ENCODE results near the gene HMSD. TPM values are rescaled to one million over a fixed set of nuclear protein-coding genes. Genes with fewer than 3 reads are reported as not detected.

Gene HMSD
- polyA plus RNA-seq, 3 donors, result not detected

- DNase-seq, result no peak
- Histone ChIP-seq H3K4me3 (replicated peaks in 1 of 3; ENCODE audit: low read depth in 2 of 3, low read length in 3 of 3) (no peak overlapping the region), H3K9ac (ENCODE audit: insufficient read depth, low read length, poor library complexity, severe bottlenecking) (no peak overlapping the region), H3K79me2 (ENCODE audit: insufficient read depth, low read length) (peaks cover 87% of the 10 kb centered on the region), H3K27me3 (ENCODE audit: control insufficient read depth in 2 of 2, insufficient read depth in 2 of 2, low read length in 2 of 2) (no peaks in the 10 kb centered on the region), H3K27ac (ENCODE audit: low read depth in 1 of 2, low read length in 2 of 2) (peak overlapping the region in 1 of 2 donors; percentile 71), H3K9me3 (replicated peaks in 1 of 2; ENCODE audit: control insufficient read depth in 1 of 2, insufficient read depth in 1 of 2, low read length in 2 of 2) (no peaks in the 10 kb centered on the region), H3K4me1 (ENCODE audit: control insufficient read depth in 1 of 2, insufficient read depth in 2 of 2, low read length in 2 of 2) (peaks cover 70 to 77% of the 10 kb centered on the region in 2 donors), H4K20me1 (ENCODE audit: insufficient read depth, low read length) (peaks cover 53% of the 10 kb centered on the region), H3K4me2 (replicated peaks; ENCODE audit: extremely low read depth, low read length, poor library complexity, severe bottlenecking) (no peak overlapping the region), H2AFZ (ENCODE audit: insufficient read depth, low read depth, low read length, poor library complexity, severe bottlenecking) (no peak overlapping the region), H3K36me3 (replicated peaks in 1 of 2; ENCODE audit: control insufficient read depth in 1 of 2, insufficient read depth in 2 of 2, low read length in 2 of 2) (peaks cover 44 to 64% of the 10 kb centered on the region in 2 donors)
- peak overlapping the region; percentile 54 to 91 (median 81) for H3K27ac Mint-ChIP-seq
- intact Hi-C loops (cut with micrococcal nuclease), result no loop called here
- WGBS (ENCODE audit: insufficient coverage), result 94% methylated on average over 2 of the region's 7 CpGs
- peaks cover 72% of the 10 kb centered on the region for H3K4me1 Mint-ChIP-seq
- no peaks in the 10 kb centered on the region for H3K9me3 Mint-ChIP-seq
- no peak for TF ChIP-seq CTCF (IDR thresholded peaks at IDR 0.05)
- H3K4me3 Mint-ChIP-seq, result no peak overlapping the region
- peaks cover 49 to 67% of the 10 kb centered on the region in 2 donors for H3K36me3 Mint-ChIP-seq
- H3K27me3 Mint-ChIP-seq (ENCODE audit: low read depth in 3 of 3), result peaks cover 0 to 2% (median 0%) of the 10 kb centered on the region in 3 donors
Measured at GRCh38 chr18:63980027-63980426, 30.9 kb downstream of the HMSD start.

DNA sequence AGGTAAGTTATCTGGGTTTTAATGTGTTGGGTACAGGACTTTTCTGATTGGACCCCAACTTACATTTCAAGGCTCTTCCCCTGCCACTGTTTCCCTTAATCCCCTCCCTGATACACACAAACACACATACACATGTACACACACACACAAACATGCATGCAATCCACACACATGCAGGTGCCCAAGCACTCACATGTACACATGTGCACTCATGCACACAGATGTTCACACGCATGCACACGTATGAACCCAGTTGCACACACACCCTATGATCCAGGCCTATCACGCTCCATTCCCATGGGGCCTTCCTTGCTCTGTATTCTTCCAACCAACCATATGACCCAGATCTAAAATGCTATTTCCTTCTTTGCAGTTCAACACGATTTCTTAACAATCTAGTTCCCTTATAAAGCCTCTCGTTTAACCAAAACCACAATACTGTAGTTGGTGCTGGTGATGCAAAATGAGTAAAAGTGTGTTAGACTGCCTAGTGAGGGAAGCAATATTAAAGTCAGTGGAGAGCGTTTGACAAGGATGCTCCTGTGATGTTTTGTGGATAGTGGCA lies 31.9 kb downstream of the HMSD start:
- peak overlapping the region; percentile 58 to 91 (median 82) for H3K27ac Mint-ChIP-seq
- DNase-seq, result peak; percentile 46 to 51 (median 49)
- Histone ChIP-seq H3K4me1 (ENCODE audit: control insufficient read depth in 1 of 2, insufficient read depth in 2 of 2, low read length in 2 of 2) (peaks cover 63 to 67% of the 10 kb centered on the region in 2 donors), H3K4me2 (replicated peaks; ENCODE audit: extremely low read depth, low read length, poor library complexity, severe bottlenecking) (no peak overlapping the region), H3K9me3 (replicated peaks in 1 of 2; ENCODE audit: control insufficient read depth in 1 of 2, insufficient read depth in 1 of 2, low read length in 2 of 2) (no peaks in the 10 kb centered on the region), H3K79me2 (ENCODE audit: insufficient read depth, low read length) (peaks cover 94% of the 10 kb centered on the region), H3K4me3 (replicated peaks in 1 of 3; ENCODE audit: low read depth in 2 of 3, low read length in 3 of 3) (no peak overlapping the region), H3K36me3 (replicated peaks in 1 of 2; ENCODE audit: control insufficient read depth in 1 of 2, insufficient read depth in 2 of 2, low read length in 2 of 2) (peaks cover 53 to 73% of the 10 kb centered on the region in 2 donors), H4K20me1 (ENCODE audit: insufficient read depth, low read length) (peaks cover 63% of the 10 kb centered on the region), H2AFZ (ENCODE audit: insufficient read depth, low read depth, low read length, poor library complexity, severe bottlenecking) (no peak overlapping the region), H3K27ac (ENCODE audit: low read depth in 1 of 2, low read length in 2 of 2) (peak overlapping the region; percentile 43 to 71), H3K27me3 (ENCODE audit: control insufficient read depth in 2 of 2, insufficient read depth in 2 of 2, low read length in 2 of 2) (no peaks in the 10 kb centered on the region), H3K9ac (ENCODE audit: insufficient read depth, low read length, poor library complexity, severe bottlenecking) (no peak overlapping the region)
- intact Hi-C loops (cut with micrococcal nuclease), result no loop called here
- peaks cover 64% of the 10 kb centered on the region for H3K4me1 Mint-ChIP-seq
- peaks cover 58 to 77% of the 10 kb centered on the region in 2 donors for H3K36me3 Mint-ChIP-seq
- no peaks in the 10 kb centered on the region for H3K9me3 Mint-ChIP-seq
- no peak overlapping the region for H3K4me3 Mint-ChIP-seq
- TF ChIP-seq CTCF (IDR thresholded peaks at IDR 0.05), result no peak
- WGBS (ENCODE audit: insufficient coverage), result 26% methylated on average over 4 of the region's 6 CpGs
- peaks cover 0 to 2% (median 0%) of the 10 kb centered on the region in 3 donors for H3K27me3 Mint-ChIP-seq (ENCODE audit: low read depth in 3 of 3)
